ENCODE measurements around the gene HAUS8.

The HAUS8 gene

DNA sequence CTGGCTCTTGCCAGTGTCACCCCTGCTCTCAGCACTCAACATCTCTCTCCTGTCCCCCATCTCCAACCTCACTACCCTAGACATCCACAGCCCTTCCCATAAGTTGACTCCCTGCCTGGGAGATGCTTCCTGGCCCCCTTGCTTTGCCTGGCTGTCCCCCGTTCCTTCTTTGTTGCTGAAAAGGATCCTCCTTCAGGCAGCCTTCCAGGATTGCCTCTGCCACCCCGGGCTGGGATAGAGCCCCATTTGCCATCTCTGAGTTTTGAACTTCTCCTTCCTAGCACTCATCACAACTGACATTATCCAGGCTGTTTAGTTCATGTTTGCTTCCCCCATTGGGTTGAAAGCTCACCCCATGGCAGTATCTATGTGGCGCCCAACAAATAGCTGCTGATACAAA, 68.7 kb downstream of the HAUS8 start:
- TF ChIP-seq CTCF (IDR thresholded peaks at IDR 0.05) (no peak), ZFX (IDR thresholded peaks at IDR 0.05; ENCODE audit: borderline replicate concordance) (no peak)

GRCh38 chr19:17005000-17005399, 70.3 kb downstream of the HAUS8 start:
- H3K27ac ChIP-seq: no peak overlapping the region
- TF ChIP-seq CTCF (IDR thresholded peaks at IDR 0.05) (no peak), ZFX (IDR thresholded peaks at IDR 0.05; ENCODE audit: borderline replicate concordance) (no peak)

More for the DNA sequence above, 68.7 kb downstream of the HAUS8 start:
- H3K27ac ChIP-seq: no peak overlapping the region

DNA sequence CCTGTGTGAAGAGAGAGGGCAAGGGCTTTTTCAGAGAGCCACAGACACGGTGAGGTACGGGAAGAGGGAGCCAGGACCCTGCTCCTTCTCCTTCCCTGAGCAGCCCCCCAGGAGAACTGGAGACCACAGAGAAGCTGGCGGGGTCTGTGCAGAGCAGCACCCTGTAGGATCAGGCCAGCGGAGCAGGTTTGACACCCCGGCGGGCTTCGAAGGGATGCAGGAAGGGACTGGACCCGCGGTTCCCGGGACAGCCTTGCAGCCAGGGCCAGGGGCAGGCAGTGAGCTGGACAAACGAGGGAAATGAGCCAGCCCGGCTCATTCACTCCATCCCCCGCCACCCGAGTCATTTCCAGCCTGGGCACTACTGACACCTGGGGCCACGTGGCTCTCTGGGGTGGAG, 70.9 kb downstream of the HAUS8 start:
- no peak for TF ChIP-seq ZFX (IDR thresholded peaks at IDR 0.05; ENCODE audit: borderline replicate concordance)
- TF ChIP-seq CTCF (IDR thresholded peaks at IDR 0.05): no peak
- H3K27ac ChIP-seq: no peak overlapping the region

- H3K27ac ChIP-seq: no peak overlapping the region
- no peak for TF ChIP-seq CTCF (IDR thresholded peaks at IDR 0.05)
- no peak for TF ChIP-seq ZFX (IDR thresholded peaks at IDR 0.05; ENCODE audit: borderline replicate concordance)
These were observed 72.8 kb downstream of the HAUS8 start for GRCh38 chr19:17002455-17002854.

GRCh38 chr19:17001603-17002183, 73.6 kb downstream of the HAUS8 start:
- TF ChIP-seq CTCF (IDR thresholded peaks at IDR 0.05) (no peak), ZFX (IDR thresholded peaks at IDR 0.05; ENCODE audit: borderline replicate concordance) (no peak)
- no peak overlapping the region for H3K27ac ChIP-seq

Measured in 22Rv1 (cell line).